Neutrophil (primary cell): ENCODE measurements around the gene LOXHD1.

Experiments
- H3K27ac ChIP-seq: fragments of 200-600 bp; sonication (generic); 2 replicates; pipeline ENCODE4 v1.5.1; 2016; ENCODE audit warnings: mild to moderate bottlenecking, moderate library complexity
- H3K27me3 ChIP-seq: fragments of 200-600 bp; sonication (generic); 2 replicates; pipeline ENCODE4 v1.6.0; 2016; ENCODE audit warnings: mild to moderate bottlenecking
- H3K36me3 ChIP-seq: fragments of 200-600 bp; sonication (generic); 2 replicates; pipeline ENCODE4 v1.5.1; 2017
- H3K4me1 ChIP-seq, 2 experiments: fragments of 200-600 bp in 1 of 2; sonication (generic) in 1 of 2; 1 replicate in 1 of 2; 2 replicates in 1 of 2; pipeline versions ENCODE4 v1.5.1 to v1.6.1; 2013 to 2016; ENCODE audit warnings: low read depth in 1 of 2, low read length in 1 of 2, mild to moderate bottlenecking in 1 of 2, moderate library complexity in 1 of 2; ENCODE audit not compliant: control insufficient read depth in 1 of 2, insufficient read depth in 1 of 2
- H3K4me3 ChIP-seq, 2 experiments: fragments of 200-600 bp in 1 of 2; sonication (generic) in 1 of 2; 1 replicate in 1 of 2; 2 replicates in 1 of 2; pipeline ENCODE4 v1.5.1; 2013 to 2016; ENCODE audit warnings: low read depth in 1 of 2, low read length in 1 of 2, mild to moderate bottlenecking in 1 of 2, moderate library complexity in 1 of 2
- H3K9me3 ChIP-seq: fragments of 200-600 bp; sonication (generic); 2 replicates; pipeline ENCODE4 v1.5.1; 2016
- CTCF ChIP-seq: fragments of 200-600 bp; sonication (generic); IDR thresholded peaks from 2 replicates; pipeline ENCODE4 v1.5.1; 2016; ENCODE audit warnings: antibody characterized with exemption

The LOXHD1 gene

GRCh38 chr18:46656326-46657114 is 500 bp downstream of the LOXHD1 start:
- Histone ChIP-seq H3K4me1 (no peaks in the 10 kb centered on the region), H3K36me3 (no peaks in the 10 kb centered on the region), H3K27ac (no peak overlapping the region), H3K9me3 (no peaks in the 10 kb centered on the region), H3K27me3 (peaks cover 22% of the 10 kb centered on the region), H3K4me3 (no peak overlapping the region)
- TF ChIP-seq CTCF: no peak

- H3K9me3 ChIP-seq: no peaks in the 10 kb centered on the region
- no peak overlapping the region for H3K27ac ChIP-seq
- peaks cover 46% of the 10 kb centered on the region for H3K27me3 ChIP-seq
- H3K4me3 ChIP-seq: no peak overlapping the region
- no peaks in the 10 kb centered on the region for H3K36me3 ChIP-seq
- TF ChIP-seq CTCF: no peak
- H3K4me1 ChIP-seq: no peaks in the 10 kb centered on the region
Observed at GRCh38 chr18:46652372-46652771, 4.6 kb downstream of the LOXHD1 start.

GRCh38 chr18:46650681-46651080 is 6.3 kb downstream of the LOXHD1 start:
- H3K27ac ChIP-seq: no peak overlapping the region
- H3K4me3 ChIP-seq: no peak overlapping the region
- H3K27me3 ChIP-seq: peaks cover 46% of the 10 kb centered on the region
- no peaks in the 10 kb centered on the region for H3K9me3 ChIP-seq
- H3K36me3 ChIP-seq: no peaks in the 10 kb centered on the region
- no peak for TF ChIP-seq CTCF
- H3K4me1 ChIP-seq: no peaks in the 10 kb centered on the region

GRCh38 chr18:46649071-46649862 is 7.8 kb downstream of the LOXHD1 start:
- no peaks in the 10 kb centered on the region for H3K36me3 ChIP-seq
- H3K4me3 ChIP-seq: no peak overlapping the region
- peaks cover 39% of the 10 kb centered on the region for H3K27me3 ChIP-seq
- no peaks in the 10 kb centered on the region for H3K9me3 ChIP-seq
- TF ChIP-seq CTCF: no peak
- no peak overlapping the region for H3K27ac ChIP-seq
- no peaks in the 10 kb centered on the region for H3K4me1 ChIP-seq

- H3K4me3 ChIP-seq: no peak overlapping the region
- H3K27me3 ChIP-seq: peaks cover 32% of the 10 kb centered on the region
- H3K4me1 ChIP-seq: no peaks in the 10 kb centered on the region
- no peak overlapping the region for H3K27ac ChIP-seq
- no peak for TF ChIP-seq CTCF
- H3K9me3 ChIP-seq: no peaks in the 10 kb centered on the region
- no peaks in the 10 kb centered on the region for H3K36me3 ChIP-seq
Observed at GRCh38 chr18:46646468-46646867, 10.6 kb downstream of the LOXHD1 start.
